HG02571 (cell line): ENCODE data around the gene PAX8.
"Not testable (repeated sequence)": the region's sequence is repeated elsewhere in the genome, so short reads cannot be mapped to it uniquely, and the experiment has no call there.

Experiments used
- ATAC-seq: cut with Tn5 transposase; IDR thresholded peaks from one replicate; pipeline ENCODE4 v1.9.1; 2021; ENCODE audit warnings: mild to moderate bottlenecking, moderate library complexity; ENCODE audit not compliant: unreplicated experiment

PAX8 gene

DNA sequence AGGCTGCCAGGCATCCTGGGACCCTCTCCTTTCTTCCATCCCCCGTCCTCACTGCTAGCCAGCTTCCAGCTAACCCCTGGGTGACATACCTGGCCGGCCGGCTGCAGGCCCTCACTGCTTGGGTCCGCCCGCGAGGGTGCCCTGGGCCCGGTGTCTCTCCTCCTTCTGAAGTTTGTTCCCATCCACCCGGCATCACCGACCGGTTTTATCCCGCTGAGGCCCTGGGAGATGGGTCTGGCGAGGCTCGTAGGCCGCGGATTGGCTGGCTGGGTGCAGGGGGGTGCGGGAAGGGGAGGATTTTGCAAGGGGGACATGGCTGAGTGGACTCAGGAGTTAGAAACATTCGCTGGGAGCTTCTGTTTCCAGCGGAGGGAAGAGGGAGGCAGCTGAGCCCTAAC, at the start of gene PAX8:
TSS of gene PAX8 (minus strand) at position 180 of the 398 bp plus-strand sequence. CDS start 527 bp downstream, outside the sequence.
- ATAC-seq, result no peak

DNA sequence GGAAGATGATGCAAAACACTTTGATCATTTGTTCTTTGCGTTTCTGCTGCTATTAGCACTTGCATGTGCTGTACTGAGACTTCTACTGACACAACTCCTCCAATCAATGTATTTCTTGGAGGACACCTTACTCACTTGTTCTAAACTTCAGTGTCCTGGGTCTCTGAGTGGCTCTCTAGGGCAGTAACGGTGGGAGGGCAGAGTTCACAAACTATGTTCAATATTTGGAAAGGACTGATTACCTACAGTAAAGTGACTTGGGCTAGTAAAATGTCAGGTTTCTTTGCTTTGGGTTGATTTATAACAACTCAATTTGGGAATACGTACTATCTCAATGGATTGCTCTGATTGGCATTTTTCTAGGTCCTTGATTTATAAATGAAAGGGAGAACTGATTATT, 49.3 kb upstream of the PAX8 start:
- no peak for ATAC-seq

DNA sequence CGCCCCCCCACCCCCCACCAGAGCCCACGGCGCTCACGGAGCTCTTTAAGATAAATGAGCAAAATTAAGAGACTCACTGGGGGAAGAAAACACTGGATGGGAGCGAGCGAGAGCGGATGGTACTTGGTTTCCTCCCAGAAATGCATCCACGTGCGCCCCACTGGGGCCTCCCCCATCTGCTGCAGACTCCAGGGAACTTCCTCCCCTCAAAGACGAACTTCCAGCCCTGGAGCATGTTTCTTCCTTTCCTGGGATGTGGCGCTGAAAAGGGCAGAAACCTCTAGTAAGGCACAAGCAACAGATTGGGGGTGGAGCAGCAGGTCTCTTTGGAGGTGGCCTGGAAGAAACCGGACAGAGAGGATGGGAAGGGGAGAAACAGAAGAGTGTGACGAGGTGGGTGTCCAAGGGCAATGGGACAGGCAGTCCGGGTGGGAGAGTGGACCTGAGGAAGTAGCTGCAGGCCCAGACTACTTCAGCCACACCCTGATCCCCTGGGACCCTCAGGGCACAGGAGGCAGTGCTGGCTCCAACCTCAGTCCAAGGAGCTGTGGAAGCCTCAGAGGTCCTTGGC, 46.5 kb upstream of the PAX8 start:
- not testable (repeated sequence) for ATAC-seq

DNA sequence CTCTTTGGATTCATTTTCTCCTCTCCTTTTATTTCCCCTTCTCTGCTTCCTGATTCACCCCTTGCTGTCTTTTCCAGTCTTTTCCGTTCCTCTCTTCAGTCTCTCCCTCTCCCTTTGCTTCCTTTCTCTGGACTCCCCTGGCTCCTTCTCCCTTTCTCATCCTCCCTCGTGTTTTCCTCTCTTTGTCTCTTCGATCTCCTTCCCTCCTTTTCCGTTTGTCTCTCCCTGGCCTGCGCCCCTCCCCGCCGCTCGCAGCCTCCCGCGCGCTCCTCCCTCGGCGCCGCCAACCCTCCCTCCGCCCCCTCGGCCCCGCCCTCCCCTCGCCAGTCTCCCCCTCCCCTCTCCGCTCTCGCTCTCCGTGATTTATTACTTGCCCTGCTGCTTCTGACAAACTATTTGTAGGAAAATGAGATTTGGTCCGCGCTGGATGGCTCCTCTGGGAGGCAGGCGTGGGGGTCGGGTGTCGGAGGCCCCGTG, 46.0 kb upstream of the PAX8 start:
- no peak for ATAC-seq

DNA sequence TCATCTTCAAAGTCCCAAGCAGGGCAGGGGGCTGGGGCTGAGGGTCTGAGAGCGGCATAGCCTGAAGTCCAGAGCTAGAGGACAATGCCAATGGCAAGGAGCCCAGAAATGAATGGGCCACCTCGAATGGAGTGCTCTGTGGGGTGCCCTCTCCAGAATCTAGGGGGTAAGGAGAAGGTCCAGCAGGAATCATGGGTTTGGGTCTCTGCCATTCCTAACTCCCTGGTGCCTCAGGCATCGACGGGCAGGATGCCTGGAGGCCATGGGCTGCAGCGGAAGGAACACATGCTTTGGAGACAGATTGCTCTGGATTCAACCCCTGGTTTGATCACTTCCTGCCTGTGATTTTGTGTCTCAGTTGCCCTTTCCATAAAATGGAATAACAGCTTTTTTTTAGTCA, 44.4 kb upstream of the PAX8 start:
- ATAC-seq, result not testable (repeated sequence)

DNA sequence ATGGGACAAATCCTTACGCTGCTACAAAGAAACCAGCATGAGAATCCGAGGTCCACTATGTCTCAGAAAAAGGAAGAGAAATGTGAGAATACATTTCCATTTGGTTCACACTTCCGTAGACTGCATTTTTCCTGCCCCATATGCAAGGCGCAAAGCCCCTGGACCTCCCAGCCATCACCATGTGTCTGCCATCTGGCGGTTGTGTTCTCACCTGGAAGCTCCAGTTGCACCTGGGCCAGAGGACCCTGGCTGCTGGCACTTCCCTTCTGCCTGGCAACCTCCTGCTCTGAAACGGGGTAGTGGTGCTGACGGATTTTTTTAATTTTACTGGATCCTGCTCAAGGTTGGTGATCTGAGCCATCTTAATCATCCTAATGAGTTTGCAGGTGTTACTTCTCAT, 41.4 kb upstream of the PAX8 start:
- not testable (repeated sequence) for ATAC-seq

DNA sequence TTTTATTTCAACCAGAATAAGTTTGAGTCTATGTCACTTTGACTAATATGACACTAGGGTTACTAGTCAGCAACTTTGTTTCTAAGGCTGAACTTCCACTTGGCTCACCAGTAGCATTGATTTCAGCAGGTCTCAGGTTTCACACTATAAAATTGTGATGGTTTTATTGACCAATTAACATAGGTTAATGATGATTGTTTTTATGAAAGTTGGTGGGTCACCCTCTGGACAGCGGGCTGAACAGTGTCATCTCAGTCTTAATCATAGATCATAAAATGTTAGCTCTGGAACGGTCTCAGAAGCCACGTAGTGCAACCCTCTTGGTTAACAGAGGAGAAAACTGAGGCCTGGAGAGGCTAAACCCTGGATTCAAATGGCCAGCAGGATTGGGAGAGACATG, 40.2 kb upstream of the PAX8 start:
- ATAC-seq, result not testable (repeated sequence)

DNA sequence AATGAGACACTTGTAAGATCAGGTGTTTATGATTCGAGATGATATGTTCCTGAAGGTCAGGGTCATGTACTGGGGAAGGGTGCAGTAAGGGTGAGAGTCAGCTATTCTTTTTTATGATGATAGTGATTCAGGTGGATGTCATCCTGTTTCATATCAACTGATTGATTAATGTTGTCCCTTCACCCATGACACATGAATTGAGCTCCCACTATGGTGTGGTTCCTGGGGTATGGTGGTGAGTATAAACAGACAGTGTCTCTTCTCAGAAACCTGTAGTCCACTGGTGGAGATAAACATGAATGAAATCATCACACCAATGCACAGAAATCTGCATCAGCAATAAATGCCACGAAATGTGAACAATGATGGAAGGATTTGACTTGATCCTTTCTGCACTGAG, 37.4 kb upstream of the PAX8 start:
- no peak for ATAC-seq

DNA sequence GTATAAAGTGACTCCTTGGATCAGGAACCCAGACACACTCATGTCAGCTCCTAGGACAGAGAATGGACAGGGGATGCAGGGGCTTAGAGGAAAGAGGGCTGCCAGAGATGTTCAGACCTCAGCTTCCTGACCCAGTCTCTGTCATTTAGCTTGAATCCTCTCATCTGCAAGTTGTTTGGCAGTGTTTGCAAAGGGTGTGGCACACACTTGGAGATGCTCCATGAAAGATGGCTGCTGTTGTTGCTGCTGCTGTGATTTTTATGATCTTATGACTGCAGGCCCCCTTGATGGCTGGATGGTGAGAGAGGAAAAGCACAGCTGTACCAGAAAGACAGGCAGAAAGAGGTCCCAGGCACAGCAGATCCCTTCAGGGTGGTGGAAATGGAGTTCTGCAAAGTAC, 35.9 kb upstream of the PAX8 start:
- ATAC-seq, result not testable (repeated sequence)

DNA sequence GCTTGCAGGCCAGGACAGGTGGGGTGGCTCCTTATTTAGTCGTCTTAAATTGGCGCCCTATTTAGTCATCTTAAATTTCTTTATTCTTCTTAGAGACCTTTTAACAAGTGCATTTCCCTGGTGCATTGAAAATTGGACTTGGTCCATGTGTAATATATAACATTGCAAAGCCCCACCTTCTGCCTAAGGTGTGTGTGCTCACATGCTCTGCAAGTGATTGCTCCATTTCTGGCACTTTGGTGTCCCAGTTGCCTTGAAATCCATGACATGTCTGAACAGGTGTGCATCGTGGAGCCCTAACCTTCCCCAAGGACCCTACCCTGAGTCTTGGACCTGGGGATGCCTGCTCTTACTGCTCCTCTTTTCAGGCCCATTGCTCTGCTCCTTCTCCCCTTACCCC, 35.5 kb upstream of the PAX8 start:
- not testable (repeated sequence) for ATAC-seq

DNA sequence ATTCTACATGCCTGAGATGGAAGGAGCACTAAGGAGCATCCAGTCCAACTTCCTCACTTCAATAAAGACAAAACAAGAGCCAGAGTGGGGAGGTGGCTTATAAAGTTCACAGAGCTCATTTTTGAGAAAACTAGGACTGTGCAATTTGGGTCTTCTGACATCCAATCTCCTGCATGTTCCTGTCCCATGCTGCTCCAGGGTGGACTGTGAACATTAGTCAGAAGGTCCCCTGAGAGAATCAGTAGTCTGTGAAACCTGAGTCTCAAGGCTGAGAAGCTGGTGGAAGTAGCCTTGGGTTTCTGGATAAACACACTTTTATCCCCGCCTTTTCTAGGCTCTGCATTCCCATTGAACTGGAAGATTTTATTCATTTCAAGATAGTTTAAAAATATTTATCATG, 33.1 kb upstream of the PAX8 start:
- ATAC-seq, result not testable (repeated sequence)

DNA sequence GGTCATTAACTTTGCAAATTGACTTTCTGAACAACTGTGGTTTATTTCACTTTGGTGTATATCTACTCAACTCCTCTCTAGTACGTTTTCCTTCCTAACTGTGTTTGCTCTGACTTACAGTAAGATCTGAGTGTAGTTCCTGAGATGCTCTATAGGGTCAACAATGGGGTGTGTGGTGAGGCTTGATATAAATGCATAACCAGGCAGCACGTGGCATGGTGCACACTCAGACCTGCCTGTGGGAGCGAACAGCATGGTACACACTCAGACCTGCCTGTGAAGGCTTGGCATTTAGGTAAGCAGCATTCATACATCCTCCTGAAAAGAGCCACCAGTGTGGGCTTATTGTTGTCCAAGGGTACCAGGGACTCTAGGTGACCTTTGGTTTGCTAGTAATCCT, 32.5 kb upstream of the PAX8 start:
- not testable (repeated sequence) for ATAC-seq

DNA sequence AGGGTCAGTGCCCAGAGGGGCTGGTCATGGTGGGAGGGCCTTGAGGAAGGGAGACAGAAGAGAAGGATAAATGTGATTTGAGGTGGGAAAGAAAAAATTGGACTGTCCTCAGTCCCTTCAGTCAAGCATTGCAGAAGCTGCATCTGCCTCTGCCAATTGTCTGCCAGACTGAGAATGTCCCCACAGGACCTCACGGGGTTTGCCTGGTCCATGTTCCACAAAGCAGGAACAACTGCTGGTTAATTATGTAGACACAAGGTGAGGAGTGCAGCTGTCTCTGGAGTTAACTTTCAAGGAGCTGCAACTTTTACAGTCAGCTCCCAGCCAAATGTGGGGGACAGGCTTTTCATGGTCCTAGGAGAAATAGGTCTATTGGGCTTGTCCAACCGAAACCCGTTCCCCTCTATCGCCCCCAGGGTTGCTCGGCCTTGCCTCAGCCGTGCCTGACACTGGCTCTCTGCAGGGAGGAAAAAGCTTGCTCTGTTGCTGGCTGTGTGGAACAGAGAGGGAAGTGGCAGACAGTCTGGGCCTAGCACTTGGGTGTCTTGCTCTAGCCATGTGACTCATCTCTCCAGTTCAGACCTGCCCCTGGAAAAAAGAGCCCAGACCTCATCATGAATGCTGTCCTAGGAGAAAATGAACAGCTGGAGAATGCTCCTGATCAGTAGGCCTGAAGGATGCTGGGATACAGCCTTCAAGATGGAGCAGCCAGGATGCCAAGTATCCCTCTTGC, 31.1 kb upstream of the PAX8 start:
- no peak for ATAC-seq

DNA sequence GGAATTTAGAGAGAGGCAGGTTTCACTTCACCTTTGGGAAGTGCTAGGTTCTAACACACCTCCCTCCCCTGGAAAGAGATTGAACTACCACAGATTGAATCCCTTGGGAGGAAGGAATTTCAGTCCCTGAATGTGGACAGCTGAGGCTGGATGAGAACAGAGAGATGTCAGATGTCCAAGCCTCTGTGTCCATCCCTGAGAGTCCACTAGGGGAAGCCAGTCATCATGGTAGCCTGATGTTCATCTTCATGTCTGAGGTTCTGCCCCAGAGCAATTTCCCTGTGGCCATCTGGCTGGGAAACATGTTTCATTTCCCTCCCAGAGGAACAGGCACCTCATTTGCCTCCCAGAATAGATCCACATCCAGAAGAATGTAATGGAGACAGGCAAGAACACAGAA, 30.1 kb upstream of the PAX8 start:
- not testable (repeated sequence) for ATAC-seq

DNA sequence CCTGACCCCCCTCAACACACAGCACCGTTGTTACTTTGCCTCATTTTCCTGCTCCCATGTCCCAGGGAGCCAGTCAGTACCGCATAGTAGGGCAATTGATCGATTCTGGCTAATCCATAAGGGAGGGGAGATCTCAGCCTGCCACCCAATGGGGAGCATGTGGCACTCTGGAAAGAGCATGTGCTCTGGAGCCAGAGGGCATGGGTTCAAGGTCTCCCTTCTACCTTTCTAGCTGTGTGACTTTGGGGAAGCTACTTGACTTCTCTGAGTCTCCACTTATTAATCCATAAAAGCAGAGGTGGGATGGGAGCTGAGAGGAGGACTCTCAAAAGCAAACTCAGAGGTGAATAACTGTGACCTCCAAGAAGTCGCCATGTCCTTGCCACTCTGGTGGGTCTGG, 27.5 kb upstream of the PAX8 start:
- not testable (repeated sequence) for ATAC-seq

DNA sequence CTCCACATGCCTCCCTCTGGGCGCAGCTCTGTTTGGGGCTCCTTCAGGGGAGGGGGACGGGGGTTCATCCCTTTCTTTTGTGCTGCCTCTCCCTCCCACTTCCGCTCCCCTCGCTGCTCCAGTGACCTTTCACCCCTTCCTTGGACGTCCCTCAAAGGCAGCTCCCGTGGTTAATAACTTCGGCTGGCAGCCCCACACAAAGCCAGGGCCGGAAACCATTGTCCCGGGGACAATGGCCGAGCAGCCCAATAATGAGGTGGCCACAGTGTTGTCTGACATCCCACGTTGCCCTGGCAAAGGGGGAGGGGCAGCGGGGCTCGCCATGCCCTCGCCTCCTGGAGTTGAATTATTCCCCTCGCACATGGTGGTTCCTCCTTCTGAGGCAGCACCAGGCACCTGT, 27.0 kb upstream of the PAX8 start:
- ATAC-seq, result not testable (repeated sequence)

DNA sequence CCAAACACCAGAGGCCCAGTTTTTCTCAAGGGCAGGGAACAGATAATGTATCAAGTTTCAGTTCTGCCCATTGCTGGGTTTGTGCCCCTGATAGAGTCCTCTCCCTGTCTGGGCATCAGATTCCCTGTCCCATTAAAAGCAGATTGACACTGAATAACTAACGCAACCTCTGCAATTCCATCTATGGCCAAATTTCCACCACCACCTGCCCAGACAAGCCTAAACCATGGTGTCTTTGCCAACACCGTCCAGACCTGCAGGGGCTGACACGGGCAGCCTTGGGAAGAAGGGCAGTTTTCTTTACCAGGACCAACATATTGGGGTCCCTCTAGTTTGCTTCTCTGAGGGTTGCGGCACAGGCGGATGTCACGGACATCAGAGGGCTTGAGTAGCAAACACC, 26.4 kb upstream of the PAX8 start:
- ATAC-seq, result no peak

DNA sequence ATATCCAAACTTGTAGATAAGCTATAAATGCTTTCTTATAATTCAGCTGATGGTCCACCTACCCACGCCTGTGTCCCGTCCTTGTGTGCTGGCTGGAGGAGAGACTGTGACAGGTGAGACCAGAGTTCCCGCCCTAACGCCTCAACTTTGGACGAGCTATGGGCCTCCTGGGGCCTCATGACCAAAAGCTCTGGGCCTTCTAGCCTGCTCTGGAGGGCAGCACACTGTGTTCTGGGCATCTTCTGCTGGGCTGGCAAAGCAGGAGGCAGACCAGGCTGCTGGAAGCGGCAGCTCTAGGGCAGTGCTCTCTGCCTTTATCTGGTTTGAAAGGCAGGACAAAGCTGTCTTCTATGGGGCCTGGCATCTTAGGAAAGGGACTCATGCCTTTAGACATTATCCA, 26.0 kb upstream of the PAX8 start:
- ATAC-seq, result no peak

DNA sequence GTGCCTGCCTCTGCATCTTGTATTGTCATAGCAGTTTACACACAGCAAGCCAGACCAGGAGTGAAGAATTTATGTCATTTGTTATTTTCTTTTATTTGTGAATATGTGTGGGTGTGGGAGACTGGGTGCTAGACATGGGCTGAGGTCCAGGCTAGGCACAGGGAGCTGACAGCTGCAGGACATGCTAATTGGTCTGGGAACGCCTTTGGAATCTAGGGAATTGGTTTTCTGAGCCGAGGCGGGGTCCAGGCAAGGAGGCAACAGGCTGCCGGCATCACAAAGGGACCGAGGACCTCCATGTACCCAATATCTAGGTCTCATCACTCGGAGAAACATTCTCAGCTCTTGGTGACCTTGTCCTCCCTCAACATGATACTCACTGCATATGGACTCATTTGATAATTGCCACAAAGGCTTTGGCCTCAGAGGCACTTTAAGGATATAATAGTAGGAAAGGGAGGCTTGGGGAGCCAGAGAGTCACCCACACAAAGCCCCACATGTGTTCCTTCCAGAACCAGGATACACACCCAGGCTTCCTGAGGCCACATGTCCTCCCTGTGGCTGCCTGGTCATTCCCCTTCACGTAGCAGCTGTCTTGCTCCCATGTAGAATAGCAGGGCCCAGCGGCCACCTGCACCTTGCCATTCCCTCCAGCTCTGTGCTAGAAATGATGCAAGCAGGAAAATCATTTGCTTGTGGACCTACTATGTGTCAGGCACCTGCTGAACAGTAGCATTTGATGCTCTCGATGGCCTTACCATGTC, 23.7 kb upstream of the PAX8 start:
- ATAC-seq, result not testable (repeated sequence)

DNA sequence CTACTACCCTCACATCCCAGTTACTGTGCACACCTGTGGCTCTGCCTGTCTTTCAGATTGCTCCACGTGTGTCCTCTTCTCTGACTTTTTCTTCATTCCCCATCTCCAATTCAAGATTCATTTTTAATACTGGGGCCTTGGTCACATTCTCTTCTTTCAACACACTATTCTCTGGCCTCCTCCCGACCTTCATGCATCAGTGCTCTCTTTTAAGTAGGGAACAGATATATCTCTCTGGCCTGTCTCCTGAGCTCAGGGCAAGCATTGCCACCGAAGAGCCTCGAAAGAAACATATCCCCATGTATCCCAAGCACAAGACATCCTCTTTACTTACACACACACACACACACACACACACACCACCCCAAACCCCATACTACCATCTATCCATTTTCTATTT, 21.6 kb upstream of the PAX8 start:
- ATAC-seq, result no peak

DNA sequence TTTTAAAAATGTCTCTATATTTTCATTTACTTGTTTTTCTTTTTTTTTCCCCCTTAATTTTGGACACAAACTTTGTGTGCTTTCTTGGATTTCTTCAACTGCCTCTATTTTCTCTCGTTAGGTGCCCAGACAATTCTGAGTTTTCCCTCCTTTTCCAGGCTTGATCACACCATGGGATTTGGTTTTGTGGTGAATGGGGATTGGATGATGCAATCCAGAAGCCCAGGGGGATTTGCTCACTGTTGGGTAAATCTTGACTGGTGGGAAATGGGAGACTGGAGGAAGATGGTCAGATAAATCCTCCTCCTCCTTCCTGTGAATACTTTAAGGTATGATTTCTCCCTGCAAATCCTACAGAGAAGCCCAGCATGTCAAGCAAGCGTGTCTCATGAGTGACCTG, 19.5 kb upstream of the PAX8 start:
- no peak for ATAC-seq

DNA sequence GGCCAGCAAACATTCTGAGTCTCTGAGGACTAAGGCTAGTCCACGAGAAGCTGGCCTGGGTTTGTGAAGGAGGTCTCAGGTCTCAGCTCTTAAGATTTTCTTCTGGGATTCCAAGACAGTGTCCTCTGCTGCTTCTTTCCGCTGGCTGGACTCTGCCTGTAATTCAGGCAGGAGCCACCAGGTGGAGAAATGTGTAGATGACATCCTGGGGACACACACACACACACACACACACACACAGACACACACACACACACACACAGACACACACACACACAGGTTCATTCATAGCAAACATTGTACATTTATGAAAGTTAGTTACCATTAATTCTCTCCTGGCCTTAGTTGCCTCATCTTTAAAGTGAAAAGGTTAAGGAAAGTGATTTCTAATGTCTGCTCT, 18.9 kb upstream of the PAX8 start:
- ATAC-seq, result not testable (repeated sequence)
